Tibial nerve (tissue), 4 donors: ENCODE measurements around the gene TRAF6. TPM values are rescaled to one million over a fixed set of nuclear protein-coding genes. Genes with fewer than 3 reads are reported as not detected.
"Not testable (repeated sequence)": the region's sequence is repeated elsewhere in the genome, so short reads cannot be mapped to it uniquely, and the experiment has no call there.

Source experiments
- DNase-seq, 2 donors: peaks; one replicate each; pipeline ENCODE4 v3.0.0-alpha.2; 2019; ENCODE audit warnings: low spot score in 2 of 2
- H3K27ac ChIP-seq, 4 donors: fragments of 200-600 bp; sonication (generic) in 3 of 4; one replicate each; pipeline ENCODE4 v1.5.1; 2017 to 2019; ENCODE audit warnings: mild to moderate bottlenecking in 1 of 4
- H3K27me3 ChIP-seq, 2 donors: fragments of 200-600 bp; sonication (generic) in 1 of 2; one replicate each; pipeline versions ENCODE4 v1.5.1 to v1.6.0; 2017 to 2019
- H3K36me3 ChIP-seq, 3 donors: fragments of 200-600 bp; sonication (generic); one replicate each; pipeline ENCODE4 v1.5.1; 2018 to 2019
- H3K4me1 ChIP-seq, 4 donors: fragments of 200-600 bp; sonication (generic) in 3 of 4; one replicate each; pipeline ENCODE4 v1.5.1; 2017 to 2019
- H3K4me3 ChIP-seq, 4 donors: fragments of 200-600 bp; sonication (generic) in 3 of 4; one replicate each; pipeline ENCODE4 v1.5.1; 2017 to 2019; ENCODE audit warnings: mild to moderate bottlenecking in 1 of 4, moderate library complexity in 1 of 4
- H3K9me3 ChIP-seq, 4 donors: fragments of 200-600 bp; sonication (generic) in 3 of 4; one replicate each; pipeline ENCODE4 v1.5.1; 2017 to 2019
- EP300 ChIP-seq, 2 donors: sonication (generic); formaldehyde crosslinking; IDR thresholded peaks; one replicate each; pipeline ENCODE4 v1.6.1; 2017; ENCODE audit warnings: antibody characterized with exemption in 2 of 2, mild to moderate bottlenecking in 1 of 2
- POLR2A ChIP-seq, 2 donors: fragments of 450-650 bp; IDR thresholded peaks; one replicate each; pipeline ENCODE4 v1.6.1; 2017; ENCODE audit warnings: antibody characterized with exemption in 2 of 2, mild to moderate bottlenecking in 2 of 2, moderate library complexity in 2 of 2
- WGBS, 2 donors: methylation state at CpG; one replicate each; pipeline ENCODE4 v1.1.5; 2018; 5-methylcytosine and 5-hydroxymethylcytosine counted together
- total RNA-seq, 4 donors: library from RNA; depleted of rRNA; stranded (reverse); fragments of >200 nt; gene quantifications; one replicate each; pipeline ENCODE4 v1.1.0, GENCODE V29; 2016
- TF ChIP-seq, protein P1 (sequence below), 5 experiments: fragments of 200-600 bp in 3 of 5; fragments of 450-650 bp in 2 of 5; sonication (generic) in 3 of 5; IDR thresholded peaks; one replicate each; pipeline ENCODE4 v1.5.1; 2016 to 2019; ENCODE audit warnings: antibody characterized with exemption in 5 of 5, mild to moderate bottlenecking in 3 of 5, moderate library complexity in 2 of 5

TRAF6 gene
- total RNA-seq, 4 donors from 2014 or later, result 9.9 to 17.7 (median 13.8) TPM

DNA sequence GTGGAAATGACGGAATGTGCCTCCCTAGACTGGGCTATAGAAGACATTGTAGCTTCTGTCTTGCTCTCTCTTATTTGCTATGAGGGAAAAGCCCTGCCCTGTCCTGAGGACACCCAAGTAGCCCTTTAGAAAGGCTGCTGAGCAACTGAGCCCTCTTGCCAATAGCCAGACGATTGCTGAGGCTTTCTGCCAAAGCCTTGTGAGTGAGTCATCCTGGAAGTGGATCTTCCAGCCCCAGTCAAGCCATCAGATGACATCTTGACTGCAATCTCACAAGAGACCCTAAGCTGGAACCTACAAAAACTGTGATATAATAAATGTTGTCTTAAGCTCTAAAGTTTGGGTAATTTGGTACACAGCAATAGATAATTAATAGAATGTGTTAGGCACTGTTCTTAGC lies 3.9 kb upstream of the TRAF6 start:
- Histone ChIP-seq H3K27ac (no peak overlapping the region), H3K36me3 (no peaks in the 10 kb centered on the region), H3K4me1 (peaks cover 0 to 5% (median 4%) of the 10 kb centered on the region in 4 donors), H3K27me3 (no peaks in the 10 kb centered on the region), H3K4me3 (no peak overlapping the region), H3K9me3 (peaks cover 0 to 14% (median 0%) of the 10 kb centered on the region in 4 donors)
- 55 to 59% methylated on average over 2 of the region's 2 CpGs for WGBS, 2 donors
- no peak for DNase-seq
- TF ChIP-seq, protein P1, sequence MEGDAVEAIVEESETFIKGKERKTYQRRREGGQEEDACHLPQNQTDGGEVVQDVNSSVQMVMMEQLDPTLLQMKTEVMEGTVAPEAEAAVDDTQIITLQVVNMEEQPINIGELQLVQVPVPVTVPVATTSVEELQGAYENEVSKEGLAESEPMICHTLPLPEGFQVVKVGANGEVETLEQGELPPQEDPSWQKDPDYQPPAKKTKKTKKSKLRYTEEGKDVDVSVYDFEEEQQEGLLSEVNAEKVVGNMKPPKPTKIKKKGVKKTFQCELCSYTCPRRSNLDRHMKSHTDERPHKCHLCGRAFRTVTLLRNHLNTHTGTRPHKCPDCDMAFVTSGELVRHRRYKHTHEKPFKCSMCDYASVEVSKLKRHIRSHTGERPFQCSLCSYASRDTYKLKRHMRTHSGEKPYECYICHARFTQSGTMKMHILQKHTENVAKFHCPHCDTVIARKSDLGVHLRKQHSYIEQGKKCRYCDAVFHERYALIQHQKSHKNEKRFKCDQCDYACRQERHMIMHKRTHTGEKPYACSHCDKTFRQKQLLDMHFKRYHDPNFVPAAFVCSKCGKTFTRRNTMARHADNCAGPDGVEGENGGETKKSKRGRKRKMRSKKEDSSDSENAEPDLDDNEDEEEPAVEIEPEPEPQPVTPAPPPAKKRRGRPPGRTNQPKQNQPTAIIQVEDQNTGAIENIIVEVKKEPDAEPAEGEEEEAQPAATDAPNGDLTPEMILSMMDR (IDR thresholded peaks at IDR 0.05), result no peak

DNA sequence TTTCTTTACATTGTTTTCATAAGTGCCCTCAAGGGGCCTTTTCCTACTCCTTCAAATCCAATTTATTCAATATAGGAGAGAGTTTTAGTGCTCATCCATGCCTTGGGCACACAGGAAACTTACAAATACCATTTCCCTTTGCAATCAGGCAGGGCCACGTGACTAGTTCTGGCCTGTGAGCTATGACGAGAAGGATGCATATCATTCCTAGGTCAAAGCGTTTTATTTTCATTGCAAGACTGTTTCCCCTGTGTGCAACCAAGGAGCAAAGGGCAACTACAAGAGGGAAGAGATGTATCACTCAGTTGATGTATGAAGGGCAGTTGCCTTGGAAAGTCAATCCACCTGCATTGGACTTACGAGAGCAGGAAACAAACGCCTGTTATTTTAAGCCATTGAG lies 1.9 kb upstream of the TRAF6 start:
- Histone ChIP-seq H3K9me3 (peaks cover 0 to 14% (median 0%) of the 10 kb centered on the region in 4 donors), H3K27me3 (no peaks in the 10 kb centered on the region), H3K4me3 (no peak overlapping the region), H3K4me1 (peaks cover 0 to 15% (median 11%) of the 10 kb centered on the region in 4 donors), H3K27ac (no peak overlapping the region), H3K36me3 (no peaks in the 10 kb centered on the region)
- TF ChIP-seq, protein P1 (IDR thresholded peaks at IDR 0.05), result no peak
- TF ChIP-seq POLR2A (IDR thresholded peaks at IDR 0.05), result no peak
- TF ChIP-seq EP300 (IDR thresholded peaks at IDR 0.05), result no peak
- DNase-seq, result no peak
- WGBS, 2 donors, result 59 to 74% methylated on average over 5 of the region's 5 CpGs

DNA sequence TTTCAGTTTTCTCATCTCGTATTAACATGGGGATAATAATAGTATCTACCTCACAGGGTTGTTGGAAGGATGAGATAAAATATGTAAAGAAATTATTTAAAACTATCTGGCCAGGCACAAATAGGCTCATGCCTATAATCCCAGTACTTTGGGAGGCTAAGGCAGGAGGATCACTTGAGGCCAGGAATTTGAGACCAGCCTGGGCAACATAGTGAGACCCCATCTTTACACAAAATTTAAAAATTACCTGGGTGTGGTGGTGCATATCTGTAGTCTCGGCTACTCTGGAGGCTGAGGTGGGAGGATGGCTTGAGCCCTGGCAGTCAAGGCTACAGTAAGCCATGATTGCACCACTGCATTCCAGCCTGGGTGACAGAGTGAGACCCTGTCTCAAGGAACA lies 990 bp upstream of the TRAF6 start:
- H3K4me3 ChIP-seq, H3K27ac ChIP-seq: not testable (repeated sequence)

DNA sequence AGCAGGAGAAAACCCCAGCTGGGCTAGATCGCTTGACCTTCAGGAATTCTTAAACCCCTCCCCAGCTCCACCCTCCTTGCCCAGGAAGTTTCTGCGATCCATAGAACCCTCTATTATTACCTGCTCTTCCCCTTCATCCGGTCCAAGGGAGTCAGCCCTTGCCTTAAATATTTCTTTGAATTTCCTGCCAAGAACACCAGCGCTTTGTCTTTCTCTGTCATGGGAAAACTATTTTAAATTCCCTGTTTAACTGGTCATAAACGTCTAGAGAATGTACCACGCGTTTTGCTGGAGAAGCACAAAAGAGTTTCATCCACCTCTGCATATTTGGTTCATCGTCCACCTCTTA lies 496 bp upstream of the TRAF6 start:
- no peak for DNase-seq
- 8 to 11% methylated on average over 8 of the region's 8 CpGs for WGBS, 2 donors
- Histone ChIP-seq H3K36me3 (no peaks in the 10 kb centered on the region), H3K4me1 (peaks cover 0 to 27% (median 11%) of the 10 kb centered on the region in 4 donors), H3K27ac (peak overlapping the region in 3 of 4 donors; percentile 88 to 95 (median 90)), H3K4me3 (peak overlapping the region; percentile 85 to 97 (median 89)), H3K27me3 (no peaks in the 10 kb centered on the region), H3K9me3 (peaks cover 0 to 14% (median 0%) of the 10 kb centered on the region in 4 donors)
- TF ChIP-seq, protein P1 (IDR thresholded peaks at IDR 0.05), result no peak
- TF ChIP-seq POLR2A (IDR thresholded peaks at IDR 0.05) (no peak), EP300 (IDR thresholded peaks at IDR 0.05) (no peak)

More for the DNA sequence above, 990 bp upstream of the TRAF6 start:
- Histone ChIP-seq H3K9me3 (peaks cover 0 to 14% (median 0%) of the 10 kb centered on the region in 4 donors), H3K4me1 (peaks cover 0 to 23% (median 11%) of the 10 kb centered on the region in 4 donors)
- not testable (repeated sequence) for H3K27me3 ChIP-seq, DNase-seq, H3K36me3 ChIP-seq
- WGBS, 2 donors, result 85 to 90% methylated on average over 2 of the region's 2 CpGs

DNA sequence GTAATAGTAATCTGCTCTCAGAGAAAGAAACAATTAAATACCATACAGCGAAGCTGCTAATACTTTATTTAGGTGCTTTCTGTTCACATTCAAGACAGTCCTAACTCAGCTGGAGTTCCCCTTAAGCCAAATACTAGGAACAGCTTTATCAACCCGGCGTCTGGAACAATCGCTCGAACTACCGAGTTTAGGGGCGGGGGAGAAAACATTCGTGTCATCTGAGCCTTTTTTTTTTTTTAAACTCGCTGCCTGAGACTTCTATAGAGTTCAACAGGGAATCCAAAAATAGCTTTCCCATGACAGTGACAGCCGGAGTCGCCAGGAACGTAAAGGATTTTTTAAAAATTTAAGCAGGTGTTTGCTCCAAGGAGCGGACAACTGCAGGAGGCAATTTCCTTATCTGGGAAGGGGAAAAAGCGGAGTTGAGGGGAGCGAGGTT lies 852 bp downstream of the TRAF6 start:
- no peak for DNase-seq
- Histone ChIP-seq H3K4me3 (peak overlapping the region; percentile 85 to 97 (median 89)), H3K27ac (peak overlapping the region; percentile 72 to 95 (median 89)), H3K4me1 (peaks cover 0 to 29% (median 11%) of the 10 kb centered on the region in 4 donors), H3K9me3 (peaks cover 0 to 11% (median 0%) of the 10 kb centered on the region in 4 donors), H3K36me3 (no peaks in the 10 kb centered on the region), H3K27me3 (no peaks in the 10 kb centered on the region)
- TF ChIP-seq POLR2A (IDR thresholded peaks at IDR 0.05) (no peak), EP300 (IDR thresholded peaks at IDR 0.05) (no peak)
- TF ChIP-seq, protein P1 (IDR thresholded peaks at IDR 0.05), result no peak
- 1 to 2% methylated on average over 15 of the region's 15 CpGs for WGBS, 2 donors

DNA sequence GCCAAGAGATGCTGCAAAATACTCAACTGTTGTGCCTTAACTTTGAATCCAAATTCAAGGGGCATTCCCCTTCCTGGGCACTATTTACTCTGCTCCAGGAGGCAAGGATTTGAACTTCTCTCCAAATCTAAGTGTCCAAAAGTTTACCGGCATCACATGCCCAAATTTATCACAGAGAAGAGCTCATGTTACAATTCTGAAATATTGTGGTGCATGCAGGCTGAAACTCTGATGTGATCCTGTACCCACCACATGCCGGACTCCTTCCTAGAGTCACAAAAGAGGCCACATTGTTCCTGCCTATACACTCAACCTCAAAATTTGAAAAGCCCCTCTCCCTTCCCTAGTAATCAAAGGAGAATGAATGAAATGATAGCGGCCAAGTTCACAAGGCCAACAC lies 1.3 kb downstream of the TRAF6 start:
- Histone ChIP-seq H3K9me3 (peaks cover 0 to 6% (median 0%) of the 10 kb centered on the region in 4 donors), H3K4me3 (peak overlapping the region; percentile 85 to 97 (median 89)), H3K27ac (peak overlapping the region in 2 of 4 donors; percentile 88 to 95), H3K36me3 (no peaks in the 10 kb centered on the region), H3K4me1 (peaks cover 0 to 29% (median 11%) of the 10 kb centered on the region in 4 donors), H3K27me3 (no peaks in the 10 kb centered on the region)
- TF ChIP-seq POLR2A (IDR thresholded peaks at IDR 0.05) (no peak), EP300 (IDR thresholded peaks at IDR 0.05) (no peak)
- TF ChIP-seq, protein P1 (IDR thresholded peaks at IDR 0.05), result no peak
- DNase-seq, result no peak
- 1 to 19% methylated on average over 3 of the region's 3 CpGs for WGBS, 2 donors
